HCT116 (cell line): ENCODE data around the gene DIP2C. TPM values are rescaled to one million over a fixed set of nuclear protein-coding genes. Genes with fewer than 3 reads are reported as not detected.

Source experiments
- ATAC-seq: fragments of 200-7000 bp; cut with Tn5 transposase; 2 replicates; pipeline ENCODE4 v1.9.1; 2020; ENCODE audit warnings: mild to moderate bottlenecking, moderate library complexity
- BruUV-seq: library from RNA; stranded (reverse); fragments of 400-500 nt; replicated peaks from 2 replicates; lab custom pipeline; 2021; lab: Mats Ljungman, UMichigan
- CTCF ChIA-PET: fragments of 300-600 bp; sonication (Branson Sonifier 250); formaldehyde crosslinking; loops from one replicate; lab custom pipeline; 2021; ENCODE audit warnings: antibody characterized with exemption; lab: Charles Lee
- POLR2A ChIA-PET: fragments of 300-600, 350-600 bp; sonication (Branson Sonifier 250); formaldehyde crosslinking; loops from one replicate; lab custom pipeline; 2021; ENCODE audit warnings: antibody characterized with exemption; lab: Charles Lee
- RAD21 ChIA-PET, 2 experiments: fragments of 300-600 bp; sonication (Branson Sonifier 250); formaldehyde crosslinking; loops; one replicate each; lab custom pipeline; 2023; ENCODE audit warnings: low total read pairs in 2 of 2; ENCODE audit not compliant: uncharacterized antibody in 2 of 2, unreplicated experiment in 2 of 2, low non-redundant PET in 1 of 2; lab: Charles Lee
- DNase-seq: peaks from one replicate; pipeline ENCODE4 v3.0.0-alpha.2; 2010; ENCODE audit warnings: low read depth, low spot score
- H2AFZ ChIP-seq: fragments of 200-600 bp; shearing (Covaris generic), sonication (generic); 2 replicates; pipeline ENCODE4 v1.6.1; 2017; ENCODE audit warnings: low read depth, mixed run types, mixed read lengths, antibody characterized with exemption, low read length; ENCODE audit not compliant: poor library complexity, severe bottlenecking
- H3K27ac ChIP-seq: 2 replicates; pipeline ENCODE4 v1.5.1; 2012; ENCODE audit warnings: low read depth, low read length
- H3K27me3 ChIP-seq: fragments of 200-600 bp; sonication (generic); 2 replicates; pipeline ENCODE4 v1.6.1; 2016; ENCODE audit warnings: mixed run types, low read length, mixed read lengths; ENCODE audit not compliant: insufficient read depth
- H3K36me3 ChIP-seq, 2 experiments: fragments of 200-500 bp in 1 of 2; fragments of 200-600 bp in 1 of 2; sonication (Bioruptor generic) in 1 of 2; sonication (generic) in 1 of 2; 2 replicates each; pipeline versions ENCODE4 v1.5.1 to v1.6.1; 2014 to 2016; ENCODE audit warnings: low read length in 2 of 2, inconsistent platforms in 1 of 2, mixed read lengths in 1 of 2, mixed run types in 1 of 2; ENCODE audit not compliant: insufficient read depth in 2 of 2, control insufficient read depth in 1 of 2
- H3K4me1 ChIP-seq, 2 experiments: fragments of 200-600 bp in 1 of 2; sonication (generic) in 1 of 2; 2 replicates each; pipeline versions ENCODE4 v1.5.1 to v1.6.1; 2012 to 2017; ENCODE audit warnings: low read length in 2 of 2, inconsistent platforms in 1 of 2, mild to moderate bottlenecking in 1 of 2, mixed read lengths in 1 of 2, mixed run types in 1 of 2, moderate library complexity in 1 of 2; ENCODE audit not compliant: insufficient read depth in 2 of 2, control insufficient read depth in 1 of 2
- H3K4me2 ChIP-seq: fragments of 200-600 bp; sonication (generic); 2 replicates; pipeline ENCODE4 v1.6.1; 2017; ENCODE audit warnings: mixed run types, low read length, mixed read lengths
- H3K4me3 ChIP-seq, 2 experiments: fragments of 200-600 bp in 1 of 2; sonication (generic) in 1 of 2; replicated peaks in 1 of 2; 2 replicates each; pipeline ENCODE4 v1.5.1; 2011 to 2016; ENCODE audit warnings: low read length in 2 of 2, control low read depth in 1 of 2, low read depth in 1 of 2, mild to moderate bottlenecking in 1 of 2, mixed read lengths in 1 of 2, mixed run types in 1 of 2
- H3K79me2 ChIP-seq: fragments of 200-600 bp; sonication (generic); 2 replicates; pipeline ENCODE4 v1.6.1; 2017; ENCODE audit warnings: mild to moderate bottlenecking, mixed run types, low read length, moderate library complexity, mixed read lengths; ENCODE audit not compliant: insufficient read depth
- H3K9ac ChIP-seq: fragments of 200-600 bp; sonication (generic); 2 replicates; pipeline ENCODE4 v1.6.1; 2016; ENCODE audit warnings: low read length, mixed read lengths
- H3K9me2 ChIP-seq: fragments of 200-600 bp; sonication (generic), shearing (Covaris generic); 2 replicates; pipeline ENCODE4 v1.6.1; 2017; ENCODE audit warnings: mixed run types, mild to moderate bottlenecking, moderate library complexity; ENCODE audit not compliant: insufficient read depth
- H3K9me3 ChIP-seq, 2 experiments: fragments of 200-500 bp in 1 of 2; fragments of 200-600 bp in 1 of 2; sonication (Bioruptor generic) in 1 of 2; sonication (generic) in 1 of 2; 2 replicates each; pipeline ENCODE4 v1.6.1; 2014 to 2017; ENCODE audit warnings: low read length in 2 of 2, mixed read lengths in 2 of 2, inconsistent platforms in 1 of 2, low read depth in 1 of 2, mild to moderate bottlenecking in 1 of 2, mixed run types in 1 of 2, moderate library complexity in 1 of 2; ENCODE audit not compliant: control insufficient read depth in 1 of 2, insufficient read depth in 1 of 2
- H4K20me1 ChIP-seq: fragments of 200-600 bp; sonication (generic), shearing (Covaris generic); 2 replicates; pipeline ENCODE4 v1.6.1; 2017; ENCODE audit warnings: mixed run types, mild to moderate bottlenecking, moderate library complexity; ENCODE audit not compliant: insufficient read depth
- CBX3 ChIP-seq: IDR thresholded peaks from 2 replicates; pipeline ENCODE4 v1.6.1; 2012; ENCODE audit warnings: low read depth
- ELF1 ChIP-seq: IDR thresholded peaks from 2 replicates; pipeline ENCODE4 v1.6.1; 2012; ENCODE audit warnings: low read depth, borderline replicate concordance
- MAX ChIP-seq: IDR thresholded peaks from 2 replicates; pipeline ENCODE4 v1.6.1; 2012
- REST ChIP-seq: IDR thresholded peaks from 2 replicates; pipeline ENCODE4 v1.6.1; 2012; ENCODE audit warnings: low read depth
- SIN3A ChIP-seq: IDR thresholded peaks from 2 replicates; pipeline ENCODE4 v1.6.1; 2012; ENCODE audit warnings: low read depth
- SP1 ChIP-seq: IDR thresholded peaks from 2 replicates; pipeline ENCODE4 v1.6.1; 2012; ENCODE audit warnings: low read depth
- TCF7L2 ChIP-seq: IDR thresholded peaks from 2 replicates; pipeline ENCODE4 v1.7.0; 2011; ENCODE audit warnings: borderline replicate concordance, inconsistent platforms; ENCODE audit not compliant: insufficient read depth, insufficient read length; ENCODE audit errors: extremely low read depth
- YY1 ChIP-seq: IDR thresholded peaks from 2 replicates; pipeline ENCODE4 v1.6.1; 2011; ENCODE audit warnings: low read length, low read depth, moderate library complexity, mild to moderate bottlenecking; ENCODE audit not compliant: insufficient replicate concordance; ENCODE audit errors: extremely low read depth
- ZBTB33 ChIP-seq: IDR thresholded peaks from 2 replicates; pipeline ENCODE4 v1.6.1; 2011; ENCODE audit warnings: mild to moderate bottlenecking, low read length, moderate library complexity; ENCODE audit not compliant: insufficient replicate concordance; ENCODE audit errors: extremely low read depth
- ZNF274 ChIP-seq: fragments of 200-500 bp; sonication (Bioruptor generic); IDR thresholded peaks from 2 replicates; pipeline ENCODE4 v1.6.1; 2014; ENCODE audit warnings: mild to moderate bottlenecking, low read depth, low read length, inconsistent platforms
- intact Hi-C: fragments of 100-400 bp; cut with micrococcal nuclease; formaldehyde crosslinking; loops from 2 replicates; pipeline ENCODE4 v1.10.0; 2022
- total RNA-seq: library from RNA; stranded (reverse); gene quantifications from one replicate; pipeline ENCODE4 v1.2.1, GENCODE V29; 2021; ENCODE audit not compliant: unreplicated experiment

Gene DIP2C
- total RNA-seq, 1 experiment from 2014 or later: 15.4 TPM

GRCh38 chr10:621981-622740 is 67.3 kb downstream of the DIP2C start:
- Histone ChIP-seq H3K9me2 (no peaks in the 10 kb centered on the region), H3K36me3 (no peaks in the 10 kb centered on the region), H3K4me1 (peaks cover 0 to 6% of the 10 kb centered on the region in 2 experiments; a peak in 1 of 4 replicates), H3K27ac (no peak overlapping the region), H3K79me2 (no peaks in the 10 kb centered on the region), H4K20me1 (no peaks in the 10 kb centered on the region), H3K27me3 (no peaks in the 10 kb centered on the region), H3K4me2 (no peak overlapping the region), H3K9me3 (no peaks in the 10 kb centered on the region), H2AFZ (no peak overlapping the region), H3K9ac (no peak overlapping the region), H3K4me3 (no peak overlapping the region)
- no peak for TF ChIP-seq SIN3A
- TF ChIP-seq CBX3: no peak
- no peak for TF ChIP-seq TCF7L2
- TF ChIP-seq MAX: no peak
- no peak for TF ChIP-seq ZBTB33
- TF ChIP-seq YY1: no peak
- no peak for TF ChIP-seq ELF1
- TF ChIP-seq ZNF274: no peak
- no peak for TF ChIP-seq REST
- no peak for TF ChIP-seq SP1
- CTCF ChIA-PET: no interaction called here
- RAD21 ChIA-PET: no interaction called here
- POLR2A ChIA-PET: no interaction called here
- ATAC-seq (no peak), DNase-seq (no peak)
- no TSS peak for BruUV-seq
- intact Hi-C loops: no loop called here
